HG03558 (cell line): ENCODE measurements around the gene NOC4L.
"Not testable (repeated sequence)": the region's sequence is repeated elsewhere in the genome, so short reads cannot be mapped to it uniquely, and the experiment has no call there.

Experiments
- ATAC-seq: cut with Tn5 transposase; IDR thresholded peaks from one replicate; pipeline ENCODE4 v1.9.1; 2021; ENCODE audit warnings: moderate number of reproducible peaks; ENCODE audit not compliant: unreplicated experiment; ENCODE audit errors: extremely low read depth

Gene NOC4L

DNA sequence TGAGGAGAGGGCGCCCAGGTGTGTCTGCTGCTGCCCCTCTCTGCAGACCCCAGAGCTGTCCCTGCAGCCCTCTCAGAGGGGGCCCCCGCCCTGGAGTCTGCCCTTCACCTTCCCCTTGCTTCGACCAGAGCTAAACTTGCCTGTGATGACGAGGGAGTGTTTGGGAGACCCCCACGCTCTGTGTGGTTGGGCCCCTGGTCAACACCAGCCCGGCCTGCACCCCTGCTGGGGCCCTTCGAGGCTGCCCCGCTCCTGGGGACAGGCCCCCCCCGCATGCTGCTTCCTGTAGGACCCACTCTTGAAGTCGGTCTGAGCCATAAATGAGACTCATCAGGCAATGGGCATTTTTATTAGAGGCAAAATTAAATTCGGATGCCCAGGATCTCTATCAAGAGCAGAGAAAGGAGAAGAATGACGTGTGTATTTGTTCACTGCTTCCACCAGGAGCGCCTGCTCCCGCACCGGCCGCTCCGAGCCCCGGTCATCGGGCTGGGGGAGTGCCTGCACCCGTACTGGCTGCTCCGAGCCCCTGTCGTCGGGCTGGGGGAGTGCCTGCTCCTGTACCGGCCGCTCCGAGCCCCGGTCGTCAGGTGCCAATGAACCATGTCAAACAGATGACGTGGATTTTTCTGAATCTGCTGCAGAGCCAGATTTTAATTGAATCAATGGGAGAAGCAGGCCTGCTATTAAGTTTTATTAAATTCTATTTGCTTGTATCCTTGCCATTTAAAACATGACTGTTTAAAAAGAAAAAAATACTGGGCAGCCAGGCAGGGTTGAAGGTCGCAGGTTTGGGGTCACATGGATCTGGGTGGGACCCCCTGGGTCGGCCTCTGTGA, 47.7 kb downstream of the NOC4L start:
- no peak for ATAC-seq

DNA sequence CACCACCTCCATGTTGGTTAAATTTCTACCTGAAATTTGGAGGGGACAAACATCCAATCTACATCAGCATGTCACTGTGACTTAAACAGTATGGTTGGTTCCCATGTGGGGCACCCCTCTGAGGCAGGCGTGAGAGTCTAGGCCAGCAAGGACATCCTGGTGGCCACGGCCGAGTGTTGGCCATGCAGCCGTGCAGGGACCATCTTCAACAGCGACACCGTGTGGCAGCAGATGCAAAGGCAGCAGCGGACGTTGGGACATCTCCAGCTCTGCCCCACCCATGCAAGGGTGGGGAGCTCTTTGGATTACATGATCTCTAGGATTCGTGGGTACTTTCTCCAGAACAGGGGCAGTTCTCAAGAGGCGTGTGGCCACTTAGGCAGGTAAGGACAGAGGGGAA, 49.8 kb downstream of the NOC4L start:
- ATAC-seq: no peak

DNA sequence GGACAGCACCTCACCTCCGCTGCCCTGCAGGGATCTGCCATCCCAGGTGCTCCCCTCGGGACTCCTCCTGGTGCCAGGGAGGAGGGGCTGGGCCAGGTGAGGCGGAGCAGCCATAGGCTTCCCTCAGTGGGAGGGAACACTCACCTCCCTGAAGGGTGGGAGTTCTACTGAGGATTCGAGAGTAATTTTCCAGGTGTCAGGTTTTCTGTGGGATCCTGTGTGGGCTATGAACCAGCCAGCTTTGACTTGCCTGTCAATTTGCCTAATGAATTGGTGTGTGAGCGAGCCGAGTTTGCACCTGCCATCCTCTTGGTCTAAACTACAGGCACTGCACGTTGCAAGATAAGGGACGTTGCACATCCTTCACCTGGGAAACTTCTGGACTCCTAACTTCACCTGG, 50.3 kb downstream of the NOC4L start:
- no peak for ATAC-seq

DNA sequence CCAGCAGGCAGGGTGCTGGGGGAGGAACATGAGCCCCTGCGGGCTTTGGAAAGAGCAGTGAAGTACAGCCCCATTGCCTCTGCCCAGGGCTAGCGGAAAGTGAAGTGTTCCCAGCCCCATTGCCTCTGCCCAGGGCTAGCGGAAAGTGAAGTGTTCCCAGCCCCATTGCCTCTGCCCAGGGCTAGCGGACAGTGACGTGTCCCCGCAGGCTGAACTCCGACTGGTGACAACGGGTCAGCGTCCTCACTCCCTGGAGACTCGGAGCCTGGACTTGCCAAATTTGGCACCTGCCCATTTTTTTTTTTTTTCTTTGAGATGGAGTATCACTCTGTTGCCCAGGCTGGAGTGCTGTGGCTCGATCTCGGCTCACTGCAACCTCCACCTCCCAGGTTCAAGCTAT, 51.0 kb downstream of the NOC4L start:
- not testable (repeated sequence) for ATAC-seq

DNA sequence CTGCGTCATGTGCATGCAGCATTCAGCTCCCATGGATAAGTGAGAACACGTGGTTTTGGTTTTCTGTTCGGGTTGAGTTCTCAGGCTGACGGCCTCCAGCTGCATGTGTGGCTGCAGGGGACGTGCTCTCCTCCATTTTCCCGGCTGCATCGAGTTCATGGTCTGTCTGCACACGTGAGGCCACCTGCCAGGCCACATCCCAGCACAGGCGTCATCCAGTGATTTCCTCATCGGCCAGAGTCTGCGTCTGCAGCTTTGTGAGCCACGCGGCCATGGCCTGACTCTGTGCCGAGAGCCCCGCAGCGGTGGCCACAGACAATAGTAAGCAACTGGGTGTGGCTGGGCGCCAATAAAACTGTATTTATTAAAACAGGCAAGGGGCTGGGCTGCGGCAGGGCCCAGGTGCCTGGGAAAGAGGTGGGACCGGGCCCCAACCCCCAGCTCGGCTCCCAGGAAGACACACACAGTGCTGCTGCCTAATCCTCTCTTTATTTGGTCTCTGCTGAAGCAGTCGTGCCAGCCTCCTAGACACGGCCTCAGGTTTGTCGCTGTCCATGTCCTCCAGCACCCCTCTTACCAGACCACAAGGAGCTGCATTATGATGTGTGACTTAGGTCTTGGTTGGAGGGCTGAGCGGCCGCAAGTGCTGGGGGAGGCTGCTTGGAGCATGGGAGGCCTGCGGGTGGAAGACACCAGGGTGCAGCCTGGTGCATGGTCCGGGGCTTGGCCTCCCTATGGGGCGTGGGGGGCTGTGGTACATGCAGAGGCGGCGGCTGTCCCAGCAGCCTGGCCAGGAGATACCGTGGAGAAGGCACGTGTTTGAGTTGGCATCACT, 52.0 kb downstream of the NOC4L start:
- ATAC-seq: no peak

DNA sequence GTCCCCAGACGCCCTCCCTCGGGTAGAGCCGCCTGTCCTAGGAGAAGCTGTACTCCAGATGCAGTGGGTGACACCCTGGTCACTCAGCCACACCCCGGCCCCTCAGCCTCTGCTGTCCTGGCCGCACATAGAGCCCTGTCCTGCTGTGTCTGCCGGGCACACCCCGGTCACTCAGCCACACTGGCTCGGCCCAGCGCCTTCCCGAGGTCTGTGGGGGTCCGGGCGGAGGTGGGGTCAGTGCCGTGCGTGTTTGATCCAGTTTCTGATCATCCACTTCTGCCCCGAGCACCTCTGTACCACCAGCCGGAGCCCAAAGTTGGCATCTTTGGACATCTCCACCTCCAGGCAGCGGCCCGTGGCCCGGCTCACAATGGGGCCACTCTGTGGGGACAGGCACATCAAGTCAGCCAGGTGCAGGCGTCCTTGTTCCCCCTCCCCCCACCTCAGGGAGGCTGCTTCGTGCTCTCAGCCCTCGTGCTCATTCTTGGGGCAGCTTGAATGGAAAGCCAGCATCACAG, 52.7 kb downstream of the NOC4L start:
- ATAC-seq: no peak

DNA sequence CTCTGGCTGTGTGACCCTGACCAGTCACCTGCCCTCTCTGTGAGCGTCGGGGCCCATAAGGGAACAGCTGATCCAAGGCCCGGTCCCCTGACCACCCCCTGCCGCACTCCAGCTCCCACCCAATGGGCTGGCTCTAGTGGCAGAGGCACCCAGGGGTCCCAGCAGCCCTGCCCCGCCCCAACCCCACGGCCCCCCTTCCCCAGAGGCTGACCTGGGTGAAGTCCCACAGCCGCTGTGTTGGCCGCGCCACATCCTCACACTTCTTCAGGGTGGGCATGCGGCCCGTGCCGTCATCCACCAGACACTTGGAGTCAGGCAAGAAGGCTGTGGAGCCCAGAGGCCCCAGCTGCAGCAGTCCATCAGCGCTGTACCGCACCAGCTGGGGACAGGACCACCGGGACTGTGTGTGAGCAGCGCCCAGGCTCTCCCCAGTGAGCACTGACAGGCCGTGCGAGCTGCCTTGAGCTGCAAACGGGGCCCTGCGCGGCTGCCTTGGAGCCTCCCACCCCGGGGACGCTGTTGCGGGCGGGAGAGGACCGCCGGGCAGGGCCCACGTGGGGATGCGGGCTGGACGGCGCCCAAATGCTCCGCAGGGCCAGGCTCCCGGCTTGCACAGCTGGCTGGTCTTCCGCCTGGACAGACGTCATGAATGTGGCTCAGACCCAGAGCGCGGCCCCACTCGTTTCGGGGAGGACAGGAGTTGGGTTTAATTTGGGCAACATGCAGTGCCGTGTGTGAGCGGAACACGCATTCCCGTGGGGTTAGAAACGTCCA, 53.5 kb downstream of the NOC4L start:
- ATAC-seq: no peak

DNA sequence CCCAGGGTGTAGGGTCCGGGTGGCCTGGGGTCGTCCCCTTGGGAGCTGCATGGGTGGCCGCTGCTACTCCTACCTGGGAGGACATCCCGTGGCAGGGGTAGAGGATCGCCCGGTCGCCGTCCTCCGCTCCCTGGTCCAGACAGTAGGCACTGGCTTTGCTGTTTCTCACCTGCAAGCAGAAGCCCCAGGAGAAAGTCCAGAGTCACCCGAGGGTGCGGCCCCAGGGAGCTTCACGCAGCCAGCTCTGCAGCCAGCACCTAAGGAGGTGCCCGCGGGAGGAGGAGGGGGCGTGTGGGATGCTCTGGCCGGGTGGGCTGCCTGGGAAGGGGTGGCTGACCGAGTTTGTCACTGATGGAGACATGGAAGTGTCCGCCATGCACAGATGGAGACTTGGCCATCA, 54.8 kb downstream of the NOC4L start:
- ATAC-seq: no peak

DNA sequence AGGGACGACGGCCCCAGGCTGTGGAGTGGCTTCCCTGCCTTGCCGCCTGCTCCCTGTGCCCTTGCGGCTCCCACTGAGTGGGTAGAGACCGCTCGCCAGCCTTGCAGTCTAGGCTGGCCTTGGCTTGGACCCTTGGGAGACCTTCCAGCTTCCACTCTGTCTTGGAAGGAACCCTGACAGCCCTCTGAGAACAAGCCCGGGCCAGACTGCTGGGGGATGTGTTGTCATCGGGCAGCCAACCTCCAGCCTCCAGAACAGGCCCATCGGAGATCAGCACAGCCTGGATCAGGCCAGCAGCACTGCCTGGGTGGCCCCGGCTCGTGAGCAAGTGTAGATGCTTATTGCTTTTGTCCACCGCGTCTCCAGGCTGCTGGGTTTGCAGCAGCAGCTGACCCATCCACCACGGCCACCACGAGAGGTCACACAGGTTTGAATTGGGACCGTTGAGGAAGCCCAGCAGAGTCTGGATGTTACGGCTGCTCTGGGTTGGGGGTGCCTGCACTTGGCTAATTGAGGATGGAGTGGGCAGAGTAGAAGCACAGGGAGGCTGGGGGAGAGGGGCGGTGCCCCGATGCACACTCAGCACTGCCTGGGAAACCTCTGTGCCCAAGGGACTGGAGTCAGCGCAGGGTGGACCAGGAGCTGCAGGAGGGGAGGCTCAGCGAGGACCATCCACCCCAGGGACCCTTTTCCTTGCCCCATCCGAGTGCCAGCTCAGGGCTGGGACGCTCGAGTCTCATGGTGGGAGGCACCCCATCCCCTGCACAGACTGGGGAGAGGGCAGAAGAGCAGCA, 55.5 kb downstream of the NOC4L start:
- no peak for ATAC-seq

DNA sequence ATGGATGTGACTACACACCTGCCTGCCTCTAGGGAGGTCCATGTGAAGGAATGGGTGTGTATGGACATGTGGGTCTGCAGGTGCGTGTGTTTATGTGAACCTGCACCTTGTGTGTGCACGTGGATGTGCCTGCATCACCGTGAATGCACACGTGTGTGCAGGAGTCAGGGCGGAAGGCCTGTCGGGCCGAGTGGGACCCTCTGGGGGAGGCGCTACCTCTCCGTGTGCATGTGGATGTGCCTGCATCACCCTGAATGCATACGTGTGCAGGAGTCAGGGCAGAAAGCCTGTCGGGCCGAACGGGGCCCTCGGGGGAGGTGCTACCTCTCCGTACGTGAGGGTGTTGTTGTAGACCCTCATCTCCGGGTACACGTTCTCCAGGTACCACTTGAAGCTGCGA, 56.5 kb downstream of the NOC4L start:
- ATAC-seq: no peak

DNA sequence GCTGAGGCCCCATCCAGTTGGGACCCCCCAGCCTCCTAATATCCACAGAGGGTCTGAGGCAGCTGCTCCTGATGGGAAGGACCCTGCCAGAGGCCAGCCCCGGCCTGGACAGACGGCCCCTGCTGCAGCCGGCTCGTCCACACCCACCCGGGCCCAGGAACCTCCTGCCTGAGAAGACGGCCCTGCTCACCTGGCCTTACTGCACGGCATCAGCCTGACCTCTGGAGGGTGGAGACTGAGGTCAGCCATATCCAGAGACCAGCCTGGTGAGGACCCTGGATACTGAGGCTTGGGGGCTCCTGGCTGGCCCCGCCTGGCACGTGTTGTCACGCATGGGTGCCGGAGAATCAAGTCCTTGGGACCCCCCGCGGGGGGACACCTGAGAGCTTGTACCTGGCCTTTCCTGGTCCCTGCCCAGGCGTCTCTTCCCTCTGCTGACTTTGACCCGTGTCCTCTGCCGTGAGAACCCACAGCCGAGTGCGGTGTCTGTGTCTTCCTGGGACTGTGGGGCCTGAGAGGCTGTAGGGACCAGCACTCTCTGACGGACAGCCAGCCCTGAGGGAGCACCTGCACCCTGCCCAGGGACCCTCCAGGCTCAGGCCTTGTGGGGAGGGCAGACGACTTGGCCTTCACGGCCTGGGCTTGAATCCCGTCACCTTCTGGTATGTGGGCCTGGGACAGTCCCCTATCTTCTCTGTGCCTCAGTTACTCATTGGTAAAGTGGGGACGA, 57.3 kb downstream of the NOC4L start:
- no peak for ATAC-seq
